GM12865 (cell line): ENCODE results near the gene GM2A.
"Not testable (repeated sequence)": the region's sequence is repeated elsewhere in the genome, so short reads cannot be mapped to it uniquely, and the experiment has no call there.

Source experiments
- DNase-seq: peaks from one replicate; pipeline ENCODE4 v3.0.0; 2010; ENCODE audit warnings: low read depth
- H3K4me3 ChIP-seq: 2 replicates; pipeline ENCODE4 v1.5.1; 2011; ENCODE audit warnings: mild to moderate bottlenecking, low read depth, low read length, control low read depth
- CTCF ChIP-seq: IDR thresholded peaks from 2 replicates; pipeline ENCODE4 v1.5.1; 2011; ENCODE audit warnings: low read length, control low read depth, low read depth, inconsistent platforms; ENCODE audit not compliant: insufficient read depth; ENCODE audit errors: missing control alignments

Gene GM2A

GRCh38 chr5:151227918-151228447, 25.0 kb upstream of the GM2A start:
- DNase-seq = no peak
- H3K4me3 ChIP-seq = no peak overlapping the region
- TF ChIP-seq CTCF = no peak

GRCh38 chr5:151228986-151229385, 24.0 kb upstream of the GM2A start:
- no peak for TF ChIP-seq CTCF
- no peak for DNase-seq
- no peak overlapping the region for H3K4me3 ChIP-seq

GRCh38 chr5:151230048-151230680, 22.8 kb upstream of the GM2A start:
- H3K4me3 ChIP-seq = no peak overlapping the region
- no peak for DNase-seq
- no peak for TF ChIP-seq CTCF

GRCh38 chr5:151231359-151231758, 21.6 kb upstream of the GM2A start:
- no peak for TF ChIP-seq CTCF
- no peak for DNase-seq
- H3K4me3 ChIP-seq = no peak overlapping the region

GRCh38 chr5:151233616-151234085, 19.3 kb upstream of the GM2A start:
- peak overlapping the region; percentile 7 for H3K4me3 ChIP-seq
- TF ChIP-seq CTCF = no peak
- DNase-seq = peak; percentile 81

GRCh38 chr5:151234476-151235238, 18.3 kb upstream of the GM2A start:
- peak; percentile 89 for DNase-seq
- TF ChIP-seq CTCF = no peak
- peak overlapping the region; percentile 0; the same call in 1 of the 2 replicates for H3K4me3 ChIP-seq

GRCh38 chr5:151235239-151235571, 17.8 kb upstream of the GM2A start:
- H3K4me3 ChIP-seq, DNase-seq: not testable (repeated sequence)
